ENCODE data around the gene ACSS3. TPM values are rescaled to one million over a fixed set of nuclear protein-coding genes. Genes with fewer than 3 reads are reported as not detected.

Gene ACSS3
- total and polyA plus RNA-seq, 9 of the 15 experiments (the other 6 are each of a cell fraction or from before 2014, with no cell fraction given) = 0.40 TPM; not detected in 8

- Histone ChIP-seq H3K36me3 (ENCODE audit: control insufficient read depth, insufficient read depth, low read length) (no peaks in the 10 kb centered on the region), H3K9me1 (ENCODE audit: control insufficient read depth, insufficient read depth, low read length) (no peaks in the 10 kb centered on the region), H3K9ac (ENCODE audit: insufficient read depth in 1 of 2, low read depth in 2 of 2, low read length in 2 of 2) (no peak overlapping the region), H3K27ac (ENCODE audit: extremely low read depth, low read depth, low read length) (no peak overlapping the region), H3K79me2 (ENCODE audit: control insufficient read depth, insufficient read depth, low read length) (no peaks in the 10 kb centered on the region), H4K20me1 (replicated peaks; ENCODE audit: control insufficient read depth, insufficient read depth, low read length) (no peaks in the 10 kb centered on the region), H3K4me2 (ENCODE audit: insufficient read depth, low read length) (no peak overlapping the region), H2AFZ (ENCODE audit: low read depth, low read length) (no peak overlapping the region), H3K27me3 (ENCODE audit: control insufficient read depth in 2 of 2, insufficient read depth in 2 of 2, low read length in 2 of 2) (no peaks in the 10 kb centered on the region), H3K9me3 (replicated peaks; ENCODE audit: control insufficient read depth, insufficient read depth, low read depth, low read length) (no peaks in the 10 kb centered on the region), H3K4me3 (no peak overlapping the region), H3K4me1 (replicated peaks in 1 of 2; ENCODE audit: control insufficient read depth in 2 of 2, insufficient read depth in 2 of 2, low read length in 2 of 2) (no peaks in the 10 kb centered on the region)
- CTCF ChIA-PET (ENCODE audit: low intra/inter-chr PET ratio) = no interaction called here
- intact Hi-C loops (cut with micrococcal nuclease) = no loop called here
- 0% methylated on average over 1 of the region's 1 CpG for WGBS (ENCODE audit: insufficient coverage, low coverage, missing lambda C conversion rate)
- no peak for DNase-seq (ENCODE audit: extremely low read depth in 1 of 4, low spot score in 3 of 4)
- in situ Hi-C loops (cut with MboI) = no loop called here
- no TSS peak for BruUV-seq (replicated peaks)
- no peak for FAIRE-seq
- no peak for ATAC-seq
- TF ChIP-seq MCM5 (IDR thresholded peaks at IDR 0.05; ENCODE audit: low read depth) = no peak
- TF ChIP-seq ZNF324 (CRISPR knock-in tag; IDR thresholded peaks at IDR 0.05) = peak; percentile 76
- POLR2A ChIA-PET = no interaction called here
These were observed 98.9 kb downstream of the ACSS3 start for GRCh38 chr12:81176796-81177195.

- ATAC-seq = no peak
- FAIRE-seq = no peak
These were observed 103.8 kb downstream of the ACSS3 start for GRCh38 chr12:81181691-81182090.

More at GRCh38 chr12:81181691-81182090, 103.8 kb downstream of the ACSS3 start:
- BruUV-seq (replicated peaks) = no TSS peak
- H3K27ac ChIP-seq (ENCODE audit: extremely low read depth, low read depth, low read length) = no peak overlapping the region
- no peak for TF ChIP-seq NR2C1 (IDR thresholded peaks at IDR 0.05)
- TF ChIP-seq NR2C1 (tag; IDR thresholded peaks at IDR 0.05) = no peak
- TF ChIP-seq ZNF134 (CRISPR knock-in tag; conservative IDR thresholded peaks at IDR 0.05) = no peak
- no peak for TF ChIP-seq MXD1 (CRISPR knock-in tag; IDR thresholded peaks at IDR 0.05; ENCODE audit: borderline replicate concordance, poor library complexity, severe bottlenecking)
- CTCF ChIA-PET (ENCODE audit: low intra/inter-chr PET ratio) = no interaction called here
- WGBS (ENCODE audit: insufficient coverage, low coverage, missing lambda C conversion rate) = 3% methylated on average over 2 of the region's 2 CpGs
- H3K4me2 ChIP-seq (ENCODE audit: insufficient read depth, low read length) = no peak overlapping the region
- no peaks in the 10 kb centered on the region for H3K9me1 ChIP-seq (ENCODE audit: control insufficient read depth, insufficient read depth, low read length)
- no peak overlapping the region for H3K4me3 ChIP-seq
- POLR2A ChIA-PET = no interaction called here
- no peak overlapping the region for H2AFZ ChIP-seq (ENCODE audit: low read depth, low read length)
- no peaks in the 10 kb centered on the region for H3K9me3 ChIP-seq (replicated peaks; ENCODE audit: control insufficient read depth, insufficient read depth, low read depth, low read length)
- H3K27me3 ChIP-seq (ENCODE audit: control insufficient read depth in 2 of 2, insufficient read depth in 2 of 2, low read length in 2 of 2) = no peaks in the 10 kb centered on the region
- H3K9ac ChIP-seq (ENCODE audit: insufficient read depth in 1 of 2, low read depth in 2 of 2, low read length in 2 of 2) = no peak overlapping the region
- no peak for DNase-seq (ENCODE audit: extremely low read depth in 1 of 4, low spot score in 3 of 4)
- in situ Hi-C loops (cut with MboI) (no loop called here), intact Hi-C loops (cut with micrococcal nuclease) (no loop called here)
- H3K36me3 ChIP-seq (ENCODE audit: control insufficient read depth, insufficient read depth, low read length) = no peaks in the 10 kb centered on the region
- no peaks in the 10 kb centered on the region for H3K79me2 ChIP-seq (ENCODE audit: control insufficient read depth, insufficient read depth, low read length)
- H4K20me1 ChIP-seq (replicated peaks; ENCODE audit: control insufficient read depth, insufficient read depth, low read length) = no peaks in the 10 kb centered on the region
- no peaks in the 10 kb centered on the region for H3K4me1 ChIP-seq (replicated peaks in 1 of 2; ENCODE audit: control insufficient read depth in 2 of 2, insufficient read depth in 2 of 2, low read length in 2 of 2)

All from K562 (cell line).